ENCODE data around the gene GALNTL6.

DNA sequence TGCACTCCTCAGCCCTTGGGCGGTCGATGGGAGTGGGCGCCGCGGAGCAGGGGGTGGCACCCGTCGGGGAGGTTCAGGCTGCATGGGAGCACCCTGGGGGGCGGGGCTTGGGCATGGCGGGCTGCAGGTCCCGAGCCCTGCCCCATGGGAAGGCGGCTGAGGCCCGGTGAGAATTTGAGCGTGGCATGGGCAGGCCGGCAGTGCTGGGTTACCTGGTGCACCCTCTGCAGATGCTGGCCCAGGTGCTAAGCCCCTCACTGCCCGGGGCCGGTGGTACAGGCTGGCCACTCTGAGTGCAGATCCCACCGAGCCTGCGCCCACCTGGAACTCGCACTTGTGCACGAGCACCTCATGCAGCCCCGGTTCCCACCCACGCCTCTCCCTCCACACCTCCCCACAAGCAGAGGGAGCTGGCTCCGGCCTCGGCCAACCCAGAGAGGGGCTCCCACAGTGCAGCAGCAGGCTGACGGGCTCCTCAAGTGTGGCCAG lies 556.3 kb downstream of the GALNTL6 start:
- TF ChIP-seq, protein P1, sequence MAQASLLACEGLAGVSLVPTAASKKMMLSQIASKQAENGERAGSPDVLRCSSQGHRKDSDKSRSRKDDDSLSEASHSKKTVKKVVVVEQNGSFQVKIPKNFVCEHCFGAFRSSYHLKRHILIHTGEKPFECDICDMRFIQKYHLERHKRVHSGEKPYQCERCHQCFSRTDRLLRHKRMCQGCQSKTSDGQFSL (CRISPR knock-in tag; IDR thresholded peaks at IDR 0.05) = no peak
- TF ChIP-seq, protein P1 (tag; IDR thresholded peaks at IDR 0.05) = no peak
- TF ChIP-seq ZC3H8 (IDR thresholded peaks at IDR 0.05) (no peak), POLR2A (conservative IDR thresholded peaks at IDR 0.05) (no peak), IRF2 (CRISPR knock-in tag; IDR thresholded peaks at IDR 0.05) (no peak)
- TF ChIP-seq, protein P2, sequence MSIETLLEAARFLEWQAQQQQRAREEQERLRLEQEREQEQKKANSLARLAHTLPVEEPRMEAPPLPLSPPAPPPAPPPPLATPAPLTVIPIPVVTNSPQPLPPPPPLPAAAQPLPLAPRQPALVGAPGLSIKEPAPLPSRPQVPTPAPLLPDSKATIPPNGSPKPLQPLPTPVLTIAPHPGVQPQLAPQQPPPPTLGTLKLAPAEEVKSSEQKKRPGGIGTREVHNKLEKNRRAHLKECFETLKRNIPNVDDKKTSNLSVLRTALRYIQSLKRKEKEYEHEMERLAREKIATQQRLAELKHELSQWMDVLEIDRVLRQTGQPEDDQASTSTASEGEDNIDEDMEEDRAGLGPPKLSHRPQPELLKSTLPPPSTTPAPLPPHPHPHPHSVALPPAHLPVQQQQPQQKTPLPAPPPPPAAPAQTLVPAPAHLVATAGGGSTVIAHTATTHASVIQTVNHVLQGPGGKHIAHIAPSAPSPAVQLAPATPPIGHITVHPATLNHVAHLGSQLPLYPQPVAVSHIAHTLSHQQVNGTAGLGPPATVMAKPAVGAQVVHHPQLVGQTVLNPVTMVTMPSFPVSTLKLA (conservative IDR thresholded peaks at IDR 0.05) = no peak
- TF ChIP-seq, protein P3, sequence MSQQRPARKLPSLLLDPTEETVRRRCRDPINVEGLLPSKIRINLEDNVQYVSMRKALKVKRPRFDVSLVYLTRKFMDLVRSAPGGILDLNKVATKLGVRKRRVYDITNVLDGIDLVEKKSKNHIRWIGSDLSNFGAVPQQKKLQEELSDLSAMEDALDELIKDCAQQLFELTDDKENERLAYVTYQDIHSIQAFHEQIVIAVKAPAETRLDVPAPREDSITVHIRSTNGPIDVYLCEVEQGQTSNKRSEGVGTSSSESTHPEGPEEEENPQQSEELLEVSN (IDR thresholded peaks at IDR 0.05; ENCODE audit: borderline replicate concordance in 1 of 2, extremely low read depth in 1 of 2, insufficient read depth in 1 of 2, insufficient read length in 1 of 2, low read depth in 1 of 2, low read length in 1 of 2, poor library complexity in 1 of 2, severe bottlenecking in 1 of 2) = no peak
- TF ChIP-seq, protein P4, sequence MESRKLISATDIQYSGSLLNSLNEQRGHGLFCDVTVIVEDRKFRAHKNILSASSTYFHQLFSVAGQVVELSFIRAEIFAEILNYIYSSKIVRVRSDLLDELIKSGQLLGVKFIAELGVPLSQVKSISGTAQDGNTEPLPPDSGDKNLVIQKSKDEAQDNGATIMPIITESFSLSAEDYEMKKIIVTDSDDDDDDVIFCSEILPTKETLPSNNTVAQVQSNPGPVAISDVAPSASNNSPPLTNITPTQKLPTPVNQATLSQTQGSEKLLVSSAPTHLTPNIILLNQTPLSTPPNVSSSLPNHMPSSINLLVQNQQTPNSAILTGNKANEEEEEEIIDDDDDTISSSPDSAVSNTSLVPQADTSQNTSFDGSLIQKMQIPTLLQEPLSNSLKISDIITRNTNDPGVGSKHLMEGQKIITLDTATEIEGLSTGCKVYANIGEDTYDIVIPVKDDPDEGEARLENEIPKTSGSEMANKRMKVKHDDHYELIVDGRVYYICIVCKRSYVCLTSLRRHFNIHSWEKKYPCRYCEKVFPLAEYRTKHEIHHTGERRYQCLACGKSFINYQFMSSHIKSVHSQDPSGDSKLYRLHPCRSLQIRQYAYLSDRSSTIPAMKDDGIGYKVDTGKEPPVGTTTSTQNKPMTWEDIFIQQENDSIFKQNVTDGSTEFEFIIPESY (CRISPR knock-in tag; IDR thresholded peaks at IDR 0.05) = no peak
- TF ChIP-seq, protein P5, sequence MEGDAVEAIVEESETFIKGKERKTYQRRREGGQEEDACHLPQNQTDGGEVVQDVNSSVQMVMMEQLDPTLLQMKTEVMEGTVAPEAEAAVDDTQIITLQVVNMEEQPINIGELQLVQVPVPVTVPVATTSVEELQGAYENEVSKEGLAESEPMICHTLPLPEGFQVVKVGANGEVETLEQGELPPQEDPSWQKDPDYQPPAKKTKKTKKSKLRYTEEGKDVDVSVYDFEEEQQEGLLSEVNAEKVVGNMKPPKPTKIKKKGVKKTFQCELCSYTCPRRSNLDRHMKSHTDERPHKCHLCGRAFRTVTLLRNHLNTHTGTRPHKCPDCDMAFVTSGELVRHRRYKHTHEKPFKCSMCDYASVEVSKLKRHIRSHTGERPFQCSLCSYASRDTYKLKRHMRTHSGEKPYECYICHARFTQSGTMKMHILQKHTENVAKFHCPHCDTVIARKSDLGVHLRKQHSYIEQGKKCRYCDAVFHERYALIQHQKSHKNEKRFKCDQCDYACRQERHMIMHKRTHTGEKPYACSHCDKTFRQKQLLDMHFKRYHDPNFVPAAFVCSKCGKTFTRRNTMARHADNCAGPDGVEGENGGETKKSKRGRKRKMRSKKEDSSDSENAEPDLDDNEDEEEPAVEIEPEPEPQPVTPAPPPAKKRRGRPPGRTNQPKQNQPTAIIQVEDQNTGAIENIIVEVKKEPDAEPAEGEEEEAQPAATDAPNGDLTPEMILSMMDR (IDR thresholded peaks at IDR 0.05 in 2 of 3, conservative IDR thresholded peaks at IDR 0.05 in 1 of 3; ENCODE audit: insufficient read depth in 2 of 3, low read depth in 1 of 3, low read length in 3 of 3) = no peak

Measured in K562 (cell line).